ENCODE results near the gene MAML2.
A peak's percentile ranks its signal among the peaks of the same experiment; 100 is the strongest.

The MAML2 gene

GRCh38 chr11:96295369-96295768 is 47.6 kb downstream of the MAML2 start:
- DNase-seq (ENCODE audit: low read depth in 1 of 2, low spot score in 1 of 2): no peak
- Histone ChIP-seq H3K4me3 (replicated peaks; ENCODE audit: insufficient read depth, low read length) (no peak overlapping the region), H3K27me3 (ENCODE audit: insufficient read depth, poor library complexity, severe bottlenecking) (no peaks in the 10 kb centered on the region), H3K27ac (replicated peaks) (no peak overlapping the region)
- TF ChIP-seq POLR2AphosphoS5 (IDR thresholded peaks at IDR 0.05; ENCODE audit: low read depth) (no peak), SPI1 (IDR thresholded peaks at IDR 0.05; ENCODE audit: borderline replicate concordance, low read depth) (no peak), GABPA (IDR thresholded peaks at IDR 0.05; ENCODE audit: low read depth) (no peak), REST (IDR thresholded peaks at IDR 0.05; ENCODE audit: insufficient replicate concordance, low read depth) (no peak)
- TF ChIP-seq, protein P1, sequence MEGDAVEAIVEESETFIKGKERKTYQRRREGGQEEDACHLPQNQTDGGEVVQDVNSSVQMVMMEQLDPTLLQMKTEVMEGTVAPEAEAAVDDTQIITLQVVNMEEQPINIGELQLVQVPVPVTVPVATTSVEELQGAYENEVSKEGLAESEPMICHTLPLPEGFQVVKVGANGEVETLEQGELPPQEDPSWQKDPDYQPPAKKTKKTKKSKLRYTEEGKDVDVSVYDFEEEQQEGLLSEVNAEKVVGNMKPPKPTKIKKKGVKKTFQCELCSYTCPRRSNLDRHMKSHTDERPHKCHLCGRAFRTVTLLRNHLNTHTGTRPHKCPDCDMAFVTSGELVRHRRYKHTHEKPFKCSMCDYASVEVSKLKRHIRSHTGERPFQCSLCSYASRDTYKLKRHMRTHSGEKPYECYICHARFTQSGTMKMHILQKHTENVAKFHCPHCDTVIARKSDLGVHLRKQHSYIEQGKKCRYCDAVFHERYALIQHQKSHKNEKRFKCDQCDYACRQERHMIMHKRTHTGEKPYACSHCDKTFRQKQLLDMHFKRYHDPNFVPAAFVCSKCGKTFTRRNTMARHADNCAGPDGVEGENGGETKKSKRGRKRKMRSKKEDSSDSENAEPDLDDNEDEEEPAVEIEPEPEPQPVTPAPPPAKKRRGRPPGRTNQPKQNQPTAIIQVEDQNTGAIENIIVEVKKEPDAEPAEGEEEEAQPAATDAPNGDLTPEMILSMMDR (IDR thresholded peaks at IDR 0.05; ENCODE audit: insufficient read depth, low read length): no peak

GRCh38 chr11:96294289-96294688 is 48.7 kb downstream of the MAML2 start:
- Histone ChIP-seq H3K27me3 (ENCODE audit: insufficient read depth, poor library complexity, severe bottlenecking) (no peaks in the 10 kb centered on the region), H3K27ac (replicated peaks) (no peak overlapping the region), H3K4me3 (replicated peaks; ENCODE audit: insufficient read depth, low read length) (no peak overlapping the region)
- no peak for DNase-seq (ENCODE audit: low read depth in 1 of 2, low spot score in 1 of 2)
- TF ChIP-seq, protein P1 (IDR thresholded peaks at IDR 0.05; ENCODE audit: insufficient read depth, low read length): no peak
- TF ChIP-seq REST (IDR thresholded peaks at IDR 0.05; ENCODE audit: insufficient replicate concordance, low read depth): no peak
- no peak for TF ChIP-seq POLR2AphosphoS5 (IDR thresholded peaks at IDR 0.05; ENCODE audit: low read depth)
- TF ChIP-seq GABPA (IDR thresholded peaks at IDR 0.05; ENCODE audit: low read depth): no peak
- TF ChIP-seq SPI1 (IDR thresholded peaks at IDR 0.05; ENCODE audit: borderline replicate concordance, low read depth): no peak

DNA sequence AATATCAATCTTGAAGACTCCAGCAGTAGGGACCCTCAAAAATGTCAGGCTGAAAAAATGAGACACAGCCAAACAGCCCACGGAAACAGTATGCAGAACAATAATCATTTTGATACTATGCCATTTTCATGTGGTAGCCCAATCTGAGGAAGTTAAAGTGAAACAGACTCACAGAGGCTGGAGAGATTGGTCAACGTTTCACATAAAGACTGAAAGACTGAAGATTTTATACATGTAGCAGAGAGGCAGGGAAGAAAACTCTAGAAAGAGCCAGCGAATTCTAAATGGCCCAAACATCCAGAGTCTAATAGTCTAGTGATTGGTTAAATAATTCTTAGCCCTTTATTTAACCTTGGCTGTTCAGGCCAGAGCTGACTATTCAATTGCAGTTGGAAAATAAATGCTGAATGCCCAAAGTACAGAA is 49.4 kb downstream of the MAML2 start:
- DNase-seq (ENCODE audit: low read depth in 1 of 2, low spot score in 1 of 2): peak in 1 of 2 experiments; percentile 8

More for the DNA sequence above, 49.4 kb downstream of the MAML2 start:
- TF ChIP-seq GABPA (IDR thresholded peaks at IDR 0.05; ENCODE audit: low read depth): no peak
- no peak for TF ChIP-seq REST (IDR thresholded peaks at IDR 0.05; ENCODE audit: insufficient replicate concordance, low read depth)
- TF ChIP-seq, protein P1 (IDR thresholded peaks at IDR 0.05; ENCODE audit: insufficient read depth, low read length): no peak
- no peak for TF ChIP-seq POLR2AphosphoS5 (IDR thresholded peaks at IDR 0.05; ENCODE audit: low read depth)
- TF ChIP-seq SPI1 (IDR thresholded peaks at IDR 0.05; ENCODE audit: borderline replicate concordance, low read depth): no peak
- Histone ChIP-seq H3K27ac (replicated peaks) (no peak overlapping the region), H3K4me3 (replicated peaks; ENCODE audit: insufficient read depth, low read length) (no peak overlapping the region), H3K27me3 (ENCODE audit: insufficient read depth, poor library complexity, severe bottlenecking) (no peaks in the 10 kb centered on the region)

Measured in HL-60 (cell line).